Hepatocyte (in vitro differentiated cells): ENCODE data around the gene SUDS3.

Experiments
- EZH2 ChIP-seq: fragments of 200-600 bp; sonication (generic); IDR thresholded peaks from 2 replicates; pipeline ENCODE4 v1.6.1; 2016; ENCODE audit warnings: antibody characterized with exemption, mild to moderate bottlenecking, borderline replicate concordance
- EZH2phosphoT487 ChIP-seq: fragments of 200-600 bp; sonication (generic); IDR thresholded peaks from one replicate; pipeline ENCODE4 v1.6.1; 2018; ENCODE audit warnings: antibody characterized with exemption, mild to moderate bottlenecking, low read depth, moderate library complexity; ENCODE audit not compliant: unreplicated experiment, severe bottlenecking
- TF ChIP-seq, protein P1 (sequence below): fragments of 200-600 bp; sonication (generic); IDR thresholded peaks from 2 replicates; pipeline ENCODE4 v1.5.1; 2016; ENCODE audit warnings: antibody characterized with exemption, mild to moderate bottlenecking; ENCODE audit not compliant: poor library complexity

DNA sequence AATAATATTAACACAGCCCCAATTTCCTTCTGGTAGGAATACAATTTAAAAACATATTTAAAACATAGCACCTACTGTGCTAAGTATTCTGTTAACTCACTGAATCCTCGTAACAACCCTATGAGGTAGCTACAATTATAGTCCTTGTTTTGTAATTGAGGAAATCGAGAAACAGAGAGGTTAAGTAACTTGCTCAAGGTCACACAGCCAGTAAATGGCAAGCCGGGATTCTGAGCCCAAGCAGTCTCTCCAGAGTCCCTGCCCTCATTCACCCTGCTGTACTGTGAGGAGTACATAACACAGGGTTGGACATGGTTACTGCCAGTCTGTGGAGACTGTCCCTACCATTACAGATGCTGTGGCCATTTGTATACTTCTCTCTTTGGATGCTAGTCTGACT, 44.3 kb downstream of the SUDS3 start:
- TF ChIP-seq, protein P1, sequence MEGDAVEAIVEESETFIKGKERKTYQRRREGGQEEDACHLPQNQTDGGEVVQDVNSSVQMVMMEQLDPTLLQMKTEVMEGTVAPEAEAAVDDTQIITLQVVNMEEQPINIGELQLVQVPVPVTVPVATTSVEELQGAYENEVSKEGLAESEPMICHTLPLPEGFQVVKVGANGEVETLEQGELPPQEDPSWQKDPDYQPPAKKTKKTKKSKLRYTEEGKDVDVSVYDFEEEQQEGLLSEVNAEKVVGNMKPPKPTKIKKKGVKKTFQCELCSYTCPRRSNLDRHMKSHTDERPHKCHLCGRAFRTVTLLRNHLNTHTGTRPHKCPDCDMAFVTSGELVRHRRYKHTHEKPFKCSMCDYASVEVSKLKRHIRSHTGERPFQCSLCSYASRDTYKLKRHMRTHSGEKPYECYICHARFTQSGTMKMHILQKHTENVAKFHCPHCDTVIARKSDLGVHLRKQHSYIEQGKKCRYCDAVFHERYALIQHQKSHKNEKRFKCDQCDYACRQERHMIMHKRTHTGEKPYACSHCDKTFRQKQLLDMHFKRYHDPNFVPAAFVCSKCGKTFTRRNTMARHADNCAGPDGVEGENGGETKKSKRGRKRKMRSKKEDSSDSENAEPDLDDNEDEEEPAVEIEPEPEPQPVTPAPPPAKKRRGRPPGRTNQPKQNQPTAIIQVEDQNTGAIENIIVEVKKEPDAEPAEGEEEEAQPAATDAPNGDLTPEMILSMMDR = no peak
- TF ChIP-seq EZH2 (no peak), EZH2phosphoT487 (no peak)
